Keratinocyte (primary cell): ENCODE results near the gene CA12. TPM values are rescaled to one million over a fixed set of nuclear protein-coding genes. Genes with fewer than 3 reads are reported as not detected.

Source experiments
- DNase-seq: peaks from one replicate; pipeline ENCODE4 v3.0.0-alpha.2; 2011; ENCODE audit warnings: low read depth, missing footprints, low spot score
- FAIRE-seq: peaks from 2 replicates; lab custom pipeline; 2011; peaks lifted over from hg19 to GRCh38; lab: Jason Lieb, UNC
- H2AFZ ChIP-seq: 2 replicates; pipeline ENCODE4 v1.6.0; 2012; ENCODE audit warnings: low read length, control low read depth, inconsistent platforms; ENCODE audit not compliant: control insufficient read depth
- H3K27ac ChIP-seq: 2 replicates; pipeline ENCODE4 v1.5.1; 2011; ENCODE audit warnings: low read length; ENCODE audit not compliant: control insufficient read depth, insufficient read depth
- H3K27me3 ChIP-seq: 3 replicates; pipeline ENCODE4 v1.6.0; 2011; ENCODE audit warnings: low read length; ENCODE audit not compliant: control insufficient read depth, insufficient read depth; ENCODE audit errors: extremely low read depth
- H3K36me3 ChIP-seq, 2 experiments: 2 replicates in 1 of 2; 3 replicates in 1 of 2; pipeline ENCODE4 v1.5.1; 2011; ENCODE audit warnings: low read length in 2 of 2, mild to moderate bottlenecking in 1 of 2; ENCODE audit not compliant: control insufficient read depth in 2 of 2, insufficient read depth in 2 of 2; ENCODE audit errors: extremely low read depth in 1 of 2
- H3K4me1 ChIP-seq: 3 replicates; pipeline ENCODE4 v1.5.1; 2011; ENCODE audit warnings: low read length; ENCODE audit not compliant: control insufficient read depth, insufficient read depth; ENCODE audit errors: extremely low read depth
- H3K4me2 ChIP-seq: 3 replicates; pipeline ENCODE4 v1.6.0; 2011; ENCODE audit warnings: low read depth, low read length; ENCODE audit not compliant: control insufficient read depth, insufficient read depth; ENCODE audit errors: extremely low read depth
- H3K4me3 ChIP-seq, 3 experiments: fragments of 200-600 bp in 1 of 3; sonication (generic) in 1 of 3; 2 replicates in 2 of 3; 3 replicates in 1 of 3; pipeline ENCODE4 v1.5.1; 2011 to 2016; ENCODE audit warnings: low read length in 3 of 3, mild to moderate bottlenecking in 3 of 3, control low read depth in 2 of 3, inconsistent platforms in 1 of 3, low read depth in 1 of 3, mixed read lengths in 1 of 3, mixed run types in 1 of 3, moderate library complexity in 1 of 3; ENCODE audit not compliant: control insufficient read depth in 2 of 3, insufficient read depth in 2 of 3; ENCODE audit errors: extremely low read depth in 1 of 3
- H3K79me2 ChIP-seq: 2 replicates; pipeline ENCODE4 v1.6.0; 2012; ENCODE audit warnings: low read length; ENCODE audit not compliant: control insufficient read depth, insufficient read depth
- H3K9ac ChIP-seq: 3 replicates; pipeline ENCODE4 v1.6.0; 2011; ENCODE audit warnings: low read length; ENCODE audit not compliant: control insufficient read depth, insufficient read depth; ENCODE audit errors: extremely low read depth
- H3K9me1 ChIP-seq: 3 replicates; pipeline ENCODE4 v1.6.0; 2011; ENCODE audit warnings: low read length; ENCODE audit not compliant: control insufficient read depth, insufficient read depth; ENCODE audit errors: extremely low read depth
- H3K9me3 ChIP-seq: 2 replicates; pipeline ENCODE4 v1.5.1; 2012; ENCODE audit warnings: low read depth, low read length; ENCODE audit not compliant: control insufficient read depth
- H4K20me1 ChIP-seq: 3 replicates; pipeline ENCODE4 v1.6.0; 2011; ENCODE audit warnings: low read length; ENCODE audit not compliant: control insufficient read depth, insufficient read depth; ENCODE audit errors: extremely low read depth
- EZH2 ChIP-seq: IDR thresholded peaks from one replicate; pipeline ENCODE4 v1.6.1; 2012; ENCODE audit warnings: inconsistent platforms, mild to moderate bottlenecking, low read length, moderate library complexity
- dilution Hi-C: fragments of 300-500 bp; cut with MboI; formaldehyde crosslinking; loops from one replicate; pipeline ENCODE4 v1.7.0; 2020; ENCODE audit warnings: low sequenced_read_pairs; ENCODE audit not compliant: extremely low pct_ligation_motif_present
- polyA plus RNA-seq, 5 experiments: library from polyadenylated mRNA; depleted of rRNA in 3 of 5; stranded (reverse) in 3 of 5; stranded (forward) in 1 of 5; unstranded in 1 of 5; fragments of >200 nt; gene quantifications; 1 replicate in 1 of 5; 2 replicates in 3 of 5; 3 replicates in 1 of 5; pipeline versions ENCODE4 v1.2.1 to v1.2.3, GENCODE V29; 2011 to 2012; ENCODE audit warnings: missing spikeins in 2 of 5, low read depth in 1 of 5, low replicate concordance in 1 of 5
- TF ChIP-seq, protein P1 (sequence below), 3 experiments: IDR thresholded peaks in 1 of 3; conservative IDR thresholded peaks in 1 of 3; optimal IDR thresholded peaks in 1 of 3; 2 replicates in 2 of 3; 3 replicates in 1 of 3; pipeline versions ENCODE3 to v1.5.1; 2011; ENCODE audit warnings: low read length in 3 of 3, mild to moderate bottlenecking in 3 of 3, moderate library complexity in 2 of 3, control low read depth in 1 of 3, inconsistent platforms in 1 of 3; ENCODE audit not compliant: insufficient read depth in 2 of 3; ENCODE audit errors: extremely low read depth in 1 of 3

The CA12 gene
- polyA plus RNA-seq, 1 donor (not counting 4 experiments of a cell fraction or from before 2014, with no cell fraction given), result 158 TPM

DNA sequence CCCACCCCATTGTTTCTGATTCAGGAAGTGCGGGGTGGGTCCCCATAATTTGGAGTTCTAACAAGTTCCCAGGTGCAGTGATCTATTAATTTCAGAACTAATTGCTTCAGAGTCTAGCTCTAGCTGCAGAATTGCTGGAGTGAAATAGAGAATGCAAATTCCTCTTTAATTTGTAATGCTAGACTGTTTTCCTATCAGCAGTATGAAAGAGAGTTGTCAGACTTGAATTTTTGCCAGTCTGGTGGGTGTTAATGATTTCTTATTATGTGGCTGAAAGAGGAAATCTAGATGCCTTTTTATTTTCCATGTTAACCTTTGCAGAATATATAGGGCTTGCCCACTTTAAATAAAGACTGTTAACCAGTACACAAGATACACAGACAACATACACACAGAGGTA lies 80.6 kb downstream of the CA12 start:
- dilution Hi-C loops, result no loop called here
- H3K9me3 ChIP-seq, result no peaks in the 10 kb centered on the region
- no peak overlapping the region for H3K9ac ChIP-seq
- no peak for DNase-seq
- no peak for TF ChIP-seq EZH2
- no peaks in the 10 kb centered on the region for H3K79me2 ChIP-seq
- H3K4me2 ChIP-seq, result no peak overlapping the region
- H4K20me1 ChIP-seq, result no peaks in the 10 kb centered on the region
- no peaks in the 10 kb centered on the region for H3K27me3 ChIP-seq
- H3K4me3 ChIP-seq, result no peak overlapping the region
- H3K36me3 ChIP-seq, result peaks cover 0 to 1% of the 10 kb centered on the region in 2 experiments
- H2AFZ ChIP-seq, result no peak overlapping the region
- H3K4me1 ChIP-seq, result no peaks in the 10 kb centered on the region
- no peak overlapping the region for H3K27ac ChIP-seq
- H3K9me1 ChIP-seq, result no peaks in the 10 kb centered on the region
- FAIRE-seq, result no peak

DNA sequence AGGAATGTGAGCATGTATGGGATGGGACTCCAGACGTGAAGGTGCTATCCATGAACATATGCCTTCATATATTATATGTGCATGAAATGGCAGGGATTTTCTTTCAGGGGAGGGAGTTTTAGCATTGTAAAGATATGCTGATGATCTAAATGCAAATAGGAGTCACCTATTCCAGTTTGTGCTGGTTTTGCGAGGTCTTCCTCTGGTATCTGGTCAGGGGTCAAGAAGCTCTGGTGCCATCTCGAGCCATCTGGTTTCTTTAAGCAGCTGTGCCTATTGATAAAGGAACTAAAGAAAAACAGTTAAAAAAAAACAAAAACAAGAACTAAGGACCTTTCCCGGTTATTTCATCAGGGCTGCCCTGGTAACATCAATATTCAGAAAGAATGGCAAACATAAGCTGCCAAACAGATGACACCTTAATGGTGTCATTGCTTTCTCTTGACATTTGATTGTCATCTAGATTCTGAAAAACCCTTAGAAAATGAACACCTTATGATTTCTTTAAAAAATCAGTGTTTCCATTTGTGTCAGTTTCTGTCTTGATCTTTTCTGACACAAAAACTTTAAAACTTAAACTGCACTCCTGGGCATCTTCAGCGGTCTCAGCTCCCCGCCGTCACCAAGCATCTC lies 81.6 kb downstream of the CA12 start:
- H3K27ac ChIP-seq, result no peak overlapping the region
- no peak overlapping the region for H3K9ac ChIP-seq
- no peaks in the 10 kb centered on the region for H3K9me3 ChIP-seq
- no peaks in the 10 kb centered on the region for H3K4me1 ChIP-seq
- FAIRE-seq, result no peak
- H3K4me3 ChIP-seq, result no peak overlapping the region
- TF ChIP-seq, protein P1, sequence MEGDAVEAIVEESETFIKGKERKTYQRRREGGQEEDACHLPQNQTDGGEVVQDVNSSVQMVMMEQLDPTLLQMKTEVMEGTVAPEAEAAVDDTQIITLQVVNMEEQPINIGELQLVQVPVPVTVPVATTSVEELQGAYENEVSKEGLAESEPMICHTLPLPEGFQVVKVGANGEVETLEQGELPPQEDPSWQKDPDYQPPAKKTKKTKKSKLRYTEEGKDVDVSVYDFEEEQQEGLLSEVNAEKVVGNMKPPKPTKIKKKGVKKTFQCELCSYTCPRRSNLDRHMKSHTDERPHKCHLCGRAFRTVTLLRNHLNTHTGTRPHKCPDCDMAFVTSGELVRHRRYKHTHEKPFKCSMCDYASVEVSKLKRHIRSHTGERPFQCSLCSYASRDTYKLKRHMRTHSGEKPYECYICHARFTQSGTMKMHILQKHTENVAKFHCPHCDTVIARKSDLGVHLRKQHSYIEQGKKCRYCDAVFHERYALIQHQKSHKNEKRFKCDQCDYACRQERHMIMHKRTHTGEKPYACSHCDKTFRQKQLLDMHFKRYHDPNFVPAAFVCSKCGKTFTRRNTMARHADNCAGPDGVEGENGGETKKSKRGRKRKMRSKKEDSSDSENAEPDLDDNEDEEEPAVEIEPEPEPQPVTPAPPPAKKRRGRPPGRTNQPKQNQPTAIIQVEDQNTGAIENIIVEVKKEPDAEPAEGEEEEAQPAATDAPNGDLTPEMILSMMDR (optimal IDR thresholded peaks at IDR 0.05 in 1 of 3, IDR thresholded peaks at IDR 0.05 in 1 of 3, conservative IDR thresholded peaks at IDR 0.05 in 1 of 3; ENCODE audit: extremely low read depth in 1 of 3, insufficient read depth in 2 of 3, low read length in 3 of 3), result no peak
- no peak for TF ChIP-seq EZH2
- no peaks in the 10 kb centered on the region for H3K79me2 ChIP-seq
- H4K20me1 ChIP-seq, result no peaks in the 10 kb centered on the region
- no peak overlapping the region for H3K4me2 ChIP-seq
- H3K9me1 ChIP-seq, result no peaks in the 10 kb centered on the region
- no peak for DNase-seq
- H3K27me3 ChIP-seq, result no peaks in the 10 kb centered on the region
- dilution Hi-C loops, result no loop called here
- peaks cover 0 to 2% of the 10 kb centered on the region in 2 experiments for H3K36me3 ChIP-seq
- no peak overlapping the region for H2AFZ ChIP-seq

DNA sequence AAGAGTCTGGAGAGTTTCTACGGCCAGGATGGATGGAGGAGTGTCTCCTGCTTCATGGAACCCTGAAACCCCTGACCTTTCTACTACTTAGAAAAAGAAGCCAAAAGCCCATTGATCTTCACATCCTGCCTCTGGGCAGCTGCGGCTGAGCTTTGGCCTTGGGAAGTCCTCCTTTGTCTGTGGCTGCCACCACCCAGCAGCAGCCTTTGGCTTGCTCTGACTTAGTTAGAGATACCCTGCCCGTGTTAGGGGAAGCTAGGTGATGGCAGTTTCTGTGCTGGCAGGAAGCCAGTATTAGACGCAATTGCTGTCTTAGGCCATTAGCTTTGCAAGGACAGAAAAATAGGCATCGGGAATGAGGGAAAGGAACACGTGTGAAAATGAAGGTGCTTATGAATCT lies 85.5 kb downstream of the CA12 start:
- no peaks in the 10 kb centered on the region for H3K27me3 ChIP-seq
- TF ChIP-seq, protein P1 (optimal IDR thresholded peaks at IDR 0.05 in 1 of 3, IDR thresholded peaks at IDR 0.05 in 1 of 3, conservative IDR thresholded peaks at IDR 0.05 in 1 of 3; ENCODE audit: extremely low read depth in 1 of 3, insufficient read depth in 2 of 3, low read length in 3 of 3), result no peak
- TF ChIP-seq EZH2, result no peak
- H3K9ac ChIP-seq, result no peak overlapping the region
- H3K36me3 ChIP-seq, result peaks cover 0 to 2% of the 10 kb centered on the region in 2 experiments
- H3K27ac ChIP-seq, result no peak overlapping the region
- H2AFZ ChIP-seq, result no peak overlapping the region
- no peak overlapping the region for H3K4me2 ChIP-seq
- H3K4me3 ChIP-seq, result no peak overlapping the region
- H3K9me3 ChIP-seq, result no peaks in the 10 kb centered on the region
- H3K9me1 ChIP-seq, result no peaks in the 10 kb centered on the region
- DNase-seq (no peak), FAIRE-seq (no peak)
- dilution Hi-C loops, result no loop called here
- H3K79me2 ChIP-seq, result no peaks in the 10 kb centered on the region
- peaks cover 7% of the 10 kb centered on the region for H3K4me1 ChIP-seq
- no peaks in the 10 kb centered on the region for H4K20me1 ChIP-seq
